Measurements from ENCODE around the gene PRKRA. TPM values are rescaled to one million over a fixed set of nuclear protein-coding genes. Genes with fewer than 3 reads are reported as not detected.

The PRKRA gene
- total RNA-seq, 1 donor from 2014 or later = 145 TPM

Other genes with a start within 250 kb of the PRKRA start
- 4.9 and 5.4 TPM in 2 replicates for gene PJVK, start 203 bp upstream of the PRKRA start, total RNA-seq
- 27.2 and 32.4 TPM in 2 replicates for gene FKBP7, start 27.4 kb upstream of the PRKRA start, total RNA-seq
- gene PLEKHA3, start 29.3 kb upstream of the PRKRA start, total RNA-seq = 11.2 and 11.6 TPM in 2 replicates

Measured in myocyte (in vitro differentiated cells).